Liver (tissue), 9 donors: Measurements from ENCODE around the gene SUGT1. TPM values are rescaled to one million over a fixed set of nuclear protein-coding genes. Genes with fewer than 3 reads are reported as not detected.

Experiments used
- DNase-seq: peaks from one replicate; pipeline ENCODE4 v3.0.0-alpha.2; 2017; ENCODE audit warnings: low spot score
- H3K27ac ChIP-seq, 2 donors: one replicate each; pipeline ENCODE4 v1.7.0; 2013; ENCODE audit warnings: inconsistent platforms in 2 of 2, low read length in 2 of 2, control low read depth in 1 of 2, low read depth in 1 of 2, mild to moderate bottlenecking in 1 of 2
- H3K27me3 ChIP-seq, 4 donors: one replicate each; pipeline versions ENCODE4 v1.6.1 to v1.7.0; 2013; ENCODE audit warnings: low read length in 3 of 4, inconsistent platforms in 1 of 4, mild to moderate bottlenecking in 1 of 4, moderate library complexity in 1 of 4; ENCODE audit not compliant: control insufficient read depth in 4 of 4, insufficient read depth in 4 of 4
- H3K36me3 ChIP-seq, 4 donors: one replicate each; pipeline versions ENCODE4 v1.6.1 to v1.7.0; 2013; ENCODE audit warnings: low read length in 3 of 4, mild to moderate bottlenecking in 3 of 4, low read depth in 1 of 4, moderate library complexity in 1 of 4; ENCODE audit not compliant: control insufficient read depth in 4 of 4, insufficient read depth in 3 of 4
- H3K4me1 ChIP-seq, 4 donors: one replicate each; pipeline versions ENCODE4 v1.6.1 to v1.7.0; 2013; ENCODE audit warnings: low read length in 3 of 4, mild to moderate bottlenecking in 3 of 4, moderate library complexity in 1 of 4; ENCODE audit not compliant: control insufficient read depth in 4 of 4, insufficient read depth in 4 of 4
- H3K4me3 ChIP-seq, 3 donors: one replicate each; pipeline versions ENCODE4 v1.6.1 to v1.7.0; 2013; ENCODE audit warnings: low read length in 3 of 3, control low read depth in 1 of 3, low read depth in 1 of 3, mild to moderate bottlenecking in 1 of 3
- H3K9ac ChIP-seq, 2 donors: one replicate each; pipeline ENCODE4 v1.7.0; 2013; ENCODE audit warnings: low read length in 2 of 2, mild to moderate bottlenecking in 2 of 2, moderate library complexity in 2 of 2, control low read depth in 1 of 2, low read depth in 1 of 2
- H3K9me3 ChIP-seq, 4 donors: one replicate each; pipeline versions ENCODE4 v1.6.1 to v1.7.0; 2013; ENCODE audit warnings: low read length in 3 of 4; ENCODE audit not compliant: control insufficient read depth in 4 of 4
- ATF3 ChIP-seq: IDR thresholded peaks from 2 replicates; pipeline ENCODE4 v1.6.1; 2016; ENCODE audit warnings: antibody characterized with exemption
- CTCF ChIP-seq: fragments of 150-350 bp; IDR thresholded peaks from 2 replicates; pipeline ENCODE4 v1.5.1; 2017; ENCODE audit warnings: improper control_type of control experiment, low read depth, low read length; ENCODE audit not compliant: missing input control
- EGR1 ChIP-seq, 2 donors: IDR thresholded peaks; 2 replicates each; pipeline ENCODE4 v1.6.1; 2016 to 2018; ENCODE audit warnings: antibody characterized with exemption in 2 of 2, low read depth in 2 of 2
- FOXA1 ChIP-seq: IDR thresholded peaks from 2 replicates; pipeline ENCODE4 v1.6.1; 2016; ENCODE audit warnings: antibody characterized with exemption
- FOXA2 ChIP-seq: IDR thresholded peaks from 2 replicates; pipeline ENCODE4 v1.6.1; 2016; ENCODE audit warnings: antibody characterized with exemption
- GABPA ChIP-seq, 2 donors: IDR thresholded peaks in 1 of 2; conservative IDR thresholded peaks in 1 of 2; 2 replicates each; pipeline ENCODE4 v1.6.1; 2016; ENCODE audit warnings: antibody characterized with exemption in 2 of 2, mild to moderate bottlenecking in 1 of 2, moderate library complexity in 1 of 2
- HNF4A ChIP-seq, 2 donors: conservative IDR thresholded peaks; 2 replicates each; pipeline ENCODE4 v1.6.1; 2016; ENCODE audit warnings: antibody characterized with exemption in 2 of 2, mild to moderate bottlenecking in 2 of 2
- HNF4G ChIP-seq: IDR thresholded peaks from 2 replicates; pipeline ENCODE4 v1.6.1; 2016; ENCODE audit warnings: antibody characterized with exemption
- JUND ChIP-seq, 2 donors: IDR thresholded peaks; 2 replicates each; pipeline ENCODE4 v1.6.1; 2016; ENCODE audit warnings: antibody characterized with exemption in 2 of 2
- MAX ChIP-seq: IDR thresholded peaks from 2 replicates; pipeline ENCODE4 v1.6.1; 2016; ENCODE audit warnings: antibody characterized with exemption
- NR2F2 ChIP-seq: IDR thresholded peaks from 2 replicates; pipeline ENCODE4 v1.6.1; 2016; ENCODE audit warnings: antibody characterized with exemption
- RAD21 ChIP-seq, 2 donors: IDR thresholded peaks; 2 replicates each; pipeline ENCODE4 v1.6.1; 2016; ENCODE audit warnings: antibody characterized with exemption in 2 of 2, mild to moderate bottlenecking in 2 of 2
- REST ChIP-seq: IDR thresholded peaks from 2 replicates; pipeline ENCODE4 v1.6.1; 2016; ENCODE audit warnings: antibody characterized with exemption, mild to moderate bottlenecking
- RXRA ChIP-seq, 2 donors: IDR thresholded peaks; 2 replicates each; pipeline ENCODE4 v1.6.1; 2017 to 2018; ENCODE audit warnings: antibody characterized with exemption in 2 of 2, mild to moderate bottlenecking in 1 of 2
- SP1 ChIP-seq: IDR thresholded peaks from 2 replicates; pipeline ENCODE4 v1.6.1; 2018; ENCODE audit warnings: antibody characterized with exemption, mild to moderate bottlenecking
- TAF1 ChIP-seq: conservative IDR thresholded peaks from 2 replicates; pipeline ENCODE4 v1.6.1; 2016; ENCODE audit warnings: antibody characterized with exemption, mild to moderate bottlenecking
- YY1 ChIP-seq: IDR thresholded peaks from 2 replicates; pipeline ENCODE4 v1.6.1; 2016; ENCODE audit warnings: antibody characterized with exemption, mild to moderate bottlenecking
- ZBTB33 ChIP-seq: IDR thresholded peaks from 2 replicates; pipeline ENCODE4 v1.6.1; 2016; ENCODE audit warnings: antibody characterized with exemption
- WGBS: extraction: QIAGEN DNeasy Blood & Tissue Kit; methylation state at CpG from one replicate; pipeline ENCODE4 v1.1.7; 2013; 5-methylcytosine and 5-hydroxymethylcytosine counted together
- polyA plus RNA-seq, 2 donors: library from polyadenylated mRNA; stranded (reverse) in 1 of 2; unstranded in 1 of 2; fragments of 200-250 nt in 1 of 2; fragments of >200 nt in 1 of 2; fragmentation: Nextera tagmentation in 1 of 2; extraction: Ambion mirVana in 1 of 2; gene quantifications; one replicate each; pipeline versions ENCODE4 v1.2.1 to v1.2.3, GENCODE V29; 2013 to 2015
- total RNA-seq, 2 donors: library from RNA; depleted of rRNA; stranded (reverse); fragments of >200 nt; gene quantifications; one replicate each; pipeline ENCODE4 v1.2.3, GENCODE V29; 2014
- donor health status: healthy.
- donor health status: healthy.
- donor health status: healthy.
- donor health status: healthy.
- donor health status: healthy.

SUGT1 gene
- total and polyA plus RNA-seq, 4 donors, result 15.5 to 24.9 (median 20.8) TPM

- H3K9ac ChIP-seq, result no peak overlapping the region
- TF ChIP-seq FOXA1 (no peak), RXRA (IDR thresholded peaks at IDR 0.05) (no peak), NR2F2 (no peak), FOXA2 (no peak), CTCF (no peak), HNF4A (conservative IDR thresholded peaks at IDR 0.05) (no peak), TAF1 (no peak), RAD21 (IDR thresholded peaks at IDR 0.05) (no peak), YY1 (no peak), JUND (IDR thresholded peaks at IDR 0.05) (no peak)
- H3K27me3 ChIP-seq, result no peaks in the 10 kb centered on the region
- WGBS, result 89% methylated on average over 4 of the region's 4 CpGs
- no peak for DNase-seq
- no peaks in the 10 kb centered on the region for H3K9me3 ChIP-seq
- peaks cover 1 to 17% (median 5%) of the 10 kb centered on the region in 4 donors for H3K4me1 ChIP-seq
- peaks cover 0 to 1% (median 0%) of the 10 kb centered on the region in 4 donors for H3K36me3 ChIP-seq
- no peak overlapping the region for H3K4me3 ChIP-seq
- H3K27ac ChIP-seq, result no peak overlapping the region
Measured at GRCh38 chr13:52615134-52615801, 37.4 kb upstream of the SUGT1 start.

- TF ChIP-seq HNF4A (conservative IDR thresholded peaks at IDR 0.05) (no peak), ZBTB33 (no peak), EGR1 (IDR thresholded peaks at IDR 0.05; ENCODE audit: low read depth in 2 of 2) (no peak), CTCF (no peak), MAX (no peak), REST (no peak), FOXA2 (no peak), JUND (IDR thresholded peaks at IDR 0.05) (no peak), RXRA (IDR thresholded peaks at IDR 0.05) (no peak), FOXA1 (no peak), ATF3 (no peak), GABPA (IDR thresholded peaks at IDR 0.05 in 1 of 2, conservative IDR thresholded peaks at IDR 0.05 in 1 of 2) (no peak), TAF1 (no peak), RAD21 (IDR thresholded peaks at IDR 0.05) (no peak), YY1 (no peak), SP1 (no peak), NR2F2 (no peak), HNF4G (no peak)
- Histone ChIP-seq H3K9me3 (no peaks in the 10 kb centered on the region), H3K36me3 (peaks cover 0 to 1% (median 0%) of the 10 kb centered on the region in 4 donors), H3K4me1 (peaks cover 1 to 17% (median 5%) of the 10 kb centered on the region in 4 donors), H3K27me3 (no peaks in the 10 kb centered on the region), H3K27ac (no peak overlapping the region), H3K9ac (no peak overlapping the region), H3K4me3 (no peak overlapping the region)
- DNase-seq, result no peak
- WGBS, result 88% methylated on average over 5 of the region's 5 CpGs
Measured at GRCh38 chr13:52615812-52616211, 36.8 kb upstream of the SUGT1 start.
